Right cardiac atrium (tissue), 5 donors: ENCODE results near the gene SNX30. TPM values are rescaled to one million over a fixed set of nuclear protein-coding genes. Genes with fewer than 3 reads are reported as not detected.

Experiments used
- ATAC-seq, 2 donors: fragments of 200-7000 bp; cut with Tn5 transposase; one replicate each; pipeline versions ENCODE4 v1.8.0 to v1.9.1; 2020; ENCODE audit warnings: moderate library complexity in 2 of 2, mild to moderate bottlenecking in 1 of 2
- DNase-seq, 3 donors: peaks; one replicate each; pipeline ENCODE4 v3.0.0-alpha.2; 2020
- H3K27ac ChIP-seq: one replicate; pipeline ENCODE4 v1.5.1; 2013; ENCODE audit warnings: mild to moderate bottlenecking, low read length, control low read depth, moderate library complexity
- H3K27me3 ChIP-seq: one replicate; pipeline ENCODE4 v1.6.1; 2013; ENCODE audit not compliant: control insufficient read depth, insufficient read depth
- H3K4me1 ChIP-seq: one replicate; pipeline ENCODE4 v1.6.1; 2013; ENCODE audit warnings: low read length; ENCODE audit not compliant: control insufficient read depth, insufficient read depth
- H3K4me3 ChIP-seq: one replicate; pipeline ENCODE4 v1.5.1; 2013; ENCODE audit warnings: low read length, control low read depth
- H3K9me3 ChIP-seq: one replicate; pipeline ENCODE4 v1.6.1; 2013; ENCODE audit warnings: low read length; ENCODE audit not compliant: control insufficient read depth
- WGBS: extraction: QIAGEN DNeasy Blood & Tissue Kit; methylation state at CpG from one replicate; pipeline ENCODE4 v1.1.7; 2013; 5-methylcytosine and 5-hydroxymethylcytosine counted together
- intact Hi-C, 4 donors: fragments of 100-400 bp; cut with DNase I; formaldehyde crosslinking; loops; one replicate each; pipeline versions ENCODE4 v1.11.0 to v1.14.0; 2022 to 2023
- polyA plus RNA-seq: library from polyadenylated mRNA; stranded (reverse); fragments of 200-250 nt; gene quantifications from one replicate; pipeline ENCODE4 v1.2.3, GENCODE V29; 2013
- total RNA-seq, 4 donors: library from RNA; stranded (reverse); fragmentation: NEBNext Ultra II Directional; extraction: Animal tissue kit (Norgen Biotek cat#: 25700); gene quantifications; one replicate each; pipeline ENCODE4 v1.2.1, GENCODE V29; 2021
- donor health status: healthy with polysubstance abuse.
- donor health status: DM: no; HTN: yes; CAD: no.
- donor health status: DM: no; HTN: no; CAD: no.
- donor health status: DM: no; HTN: yes; CAD: no; lungs with severe emphysema.
- donor health status: DM: yes; HTN: yes; CAD: no.

SNX30 gene
- total and polyA plus RNA-seq, 5 donors: 1.2 to 4.7 (median 4.6) TPM

DNA sequence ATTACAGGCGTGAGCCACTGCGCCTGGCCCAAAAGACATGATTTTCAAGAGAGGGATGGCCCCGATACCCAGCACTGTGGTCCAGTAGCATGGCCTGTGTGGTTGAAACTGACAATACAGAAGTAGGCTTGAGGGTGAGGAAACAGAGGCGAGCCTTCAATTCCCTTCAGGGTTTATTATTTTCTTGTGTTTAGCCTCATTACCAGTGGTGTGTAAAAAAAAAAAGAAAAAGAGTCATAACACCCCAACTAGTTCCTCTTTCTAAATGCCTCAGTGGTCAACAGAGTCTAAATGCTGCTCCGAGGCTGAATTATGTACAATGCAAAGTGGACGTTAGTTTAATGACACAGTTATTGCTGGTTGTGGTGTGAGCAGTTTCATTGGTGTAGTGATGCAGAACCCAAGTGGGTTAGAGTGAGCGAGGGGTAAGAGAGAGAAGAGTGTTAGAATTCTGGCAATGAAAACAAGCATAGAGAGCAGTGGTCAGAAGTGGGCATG, 58.8 kb downstream of the SNX30 start:
- H3K27me3 ChIP-seq: no peaks in the 10 kb centered on the region
- ATAC-seq (peak in 1 of 2 donors; percentile 70), DNase-seq (no peak)
- no peak overlapping the region for H3K27ac ChIP-seq
- 90% methylated on average over 7 of the region's 7 CpGs for WGBS
- H3K4me1 ChIP-seq: no peaks in the 10 kb centered on the region
- H3K4me3 ChIP-seq: no peak overlapping the region
- no peaks in the 10 kb centered on the region for H3K9me3 ChIP-seq
- intact Hi-C loops: no loop called here

DNA sequence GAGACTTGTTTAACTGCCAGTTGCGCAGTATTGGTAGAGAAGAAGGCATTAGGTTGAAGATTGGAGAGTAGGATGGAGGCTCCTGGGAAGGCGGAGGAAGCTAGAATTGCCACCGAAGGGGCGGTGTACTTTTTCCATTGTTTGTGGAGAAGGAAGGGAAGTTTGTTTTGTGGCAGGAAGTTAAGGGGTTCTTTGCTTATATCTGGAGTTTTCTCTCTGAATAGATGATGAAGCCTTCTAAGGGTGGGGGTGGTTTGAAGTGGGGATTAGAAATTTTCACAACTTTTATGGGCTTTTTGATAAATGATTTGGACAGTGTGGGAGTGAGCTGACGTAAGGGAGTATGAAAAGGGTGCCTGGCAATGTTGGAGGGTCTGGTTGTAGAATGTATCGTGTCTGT, 59.3 kb downstream of the SNX30 start:
- Histone ChIP-seq H3K4me1 (no peaks in the 10 kb centered on the region), H3K27me3 (no peaks in the 10 kb centered on the region), H3K4me3 (no peak overlapping the region), H3K27ac (no peak overlapping the region), H3K9me3 (no peaks in the 10 kb centered on the region)
- DNase-seq: no peak
- intact Hi-C loops: loop anchor here in 1 of 4 donors (10.0 kb wide), 1 partner anchor 335 kb away; no protein-coding TSS in a partner anchor
- peak in 1 of 2 donors; percentile 48 for ATAC-seq
- WGBS: 65% methylated on average over 6 of the region's 6 CpGs

- H3K9me3 ChIP-seq: no peaks in the 10 kb centered on the region
- H3K4me1 ChIP-seq: no peaks in the 10 kb centered on the region
- H3K27me3 ChIP-seq: no peaks in the 10 kb centered on the region
- H3K4me3 ChIP-seq: no peak overlapping the region
- peak in 1 of 3 donors; percentile 40 for DNase-seq
- no peak overlapping the region for H3K27ac ChIP-seq
- intact Hi-C loops: loop anchor here in 1 of 4 donors (10.0 kb wide), 1 partner anchor 336 kb away; no protein-coding TSS in a partner anchor
- no peak for ATAC-seq
- WGBS: 73% methylated on average over 17 of the region's 17 CpGs
Observed at GRCh38 chr9:112810696-112811490, 60.3 kb downstream of the SNX30 start.

DNA sequence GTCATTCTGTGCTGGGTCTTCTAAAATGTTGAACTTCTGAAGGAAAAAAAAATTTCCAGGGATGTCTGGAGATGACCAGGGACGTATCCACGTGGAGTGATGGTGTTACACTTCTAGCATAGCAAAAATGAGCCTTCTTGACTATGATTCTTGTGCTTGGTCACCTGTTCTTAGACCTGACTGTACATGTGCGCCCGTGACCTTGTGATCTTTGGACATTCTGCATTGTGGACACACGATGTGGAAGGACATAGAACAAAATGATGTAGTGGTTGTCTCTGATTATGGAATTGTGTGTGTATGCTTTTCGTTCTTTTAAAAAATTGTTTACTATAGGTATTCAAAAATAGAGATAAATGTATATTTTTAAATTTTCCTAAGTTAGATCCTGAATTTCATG, 61.0 kb downstream of the SNX30 start:
- intact Hi-C loops: loop anchor here in 1 of 4 donors (10.0 kb wide), 1 partner anchor 337 kb away; no protein-coding TSS in a partner anchor
- no peak for ATAC-seq
- Histone ChIP-seq H3K9me3 (no peaks in the 10 kb centered on the region), H3K4me1 (no peaks in the 10 kb centered on the region), H3K27ac (no peak overlapping the region), H3K4me3 (no peak overlapping the region), H3K27me3 (no peaks in the 10 kb centered on the region)
- 95% methylated on average over 6 of the region's 6 CpGs for WGBS
- DNase-seq: no peak

DNA sequence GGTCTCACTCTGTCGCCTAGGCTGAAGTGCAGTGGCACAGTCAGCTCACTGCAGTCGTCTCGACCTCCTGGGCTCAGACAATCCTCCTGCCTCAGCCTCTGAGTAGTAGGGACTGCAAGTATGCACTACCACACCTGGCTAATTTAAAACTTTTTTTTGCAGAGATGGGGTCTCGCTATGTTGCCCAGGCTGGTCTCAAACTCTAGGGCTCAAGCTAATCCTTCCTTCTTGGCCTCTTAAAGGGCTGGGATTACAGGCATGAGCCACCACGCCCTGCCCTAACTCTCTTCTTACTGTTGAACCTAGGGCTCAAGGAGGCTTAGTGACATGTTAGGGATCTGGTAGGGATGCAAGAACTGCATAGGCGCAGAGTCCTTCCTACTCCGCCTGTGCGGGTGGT, 65.3 kb downstream of the SNX30 start:
- peaks cover 2% of the 10 kb centered on the region for H3K4me1 ChIP-seq

DNA sequence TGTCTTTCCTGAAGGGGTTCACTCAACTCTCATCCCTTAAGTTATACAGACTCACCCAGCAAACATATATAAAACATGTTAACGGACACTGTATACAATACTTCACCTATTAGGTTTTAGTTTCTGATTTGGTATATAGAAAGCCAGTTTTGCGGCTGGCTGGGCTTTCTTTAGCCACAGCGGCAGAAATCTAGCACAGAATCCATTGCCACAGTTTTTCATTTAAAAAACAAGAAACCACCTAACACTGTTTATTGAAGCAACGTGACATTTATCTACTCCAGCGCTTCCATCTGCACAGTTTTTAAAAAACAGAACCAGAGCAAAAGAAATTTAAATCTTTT, 67.3 kb downstream of the SNX30 start:
- Histone ChIP-seq H3K4me1 (peaks cover 2% of the 10 kb centered on the region), H3K27ac (peak overlapping the region; percentile 68), H3K4me3 (peak overlapping the region; percentile 25), H3K27me3 (no peaks in the 10 kb centered on the region), H3K9me3 (no peaks in the 10 kb centered on the region)
- intact Hi-C loops: loop anchor here in 1 of 4 donors (10.0 kb wide), 1 partner anchor 343 kb away; no protein-coding TSS in a partner anchor
- no peak for DNase-seq
- 94% methylated on average over 5 of the region's 5 CpGs for WGBS
- ATAC-seq: no peak

More for the DNA sequence above, 65.3 kb downstream of the SNX30 start:
- no peaks in the 10 kb centered on the region for H3K9me3 ChIP-seq
- no peak for DNase-seq
- intact Hi-C loops: loop anchor here in 1 of 4 donors (10.0 kb wide), 1 partner anchor 341 kb away; no protein-coding TSS in a partner anchor
- no peak for ATAC-seq
- WGBS: 83% methylated on average over 8 of the region's 8 CpGs
- no peak overlapping the region for H3K4me3 ChIP-seq
- H3K27me3 ChIP-seq: no peaks in the 10 kb centered on the region
- H3K27ac ChIP-seq: no peak overlapping the region

GRCh38 chr9:112819635-112820496, 69.3 kb downstream of the SNX30 start:
- WGBS: 40% methylated on average over 7 of the region's 7 CpGs
- Histone ChIP-seq H3K9me3 (no peaks in the 10 kb centered on the region), H3K27ac (peak overlapping the region; percentile 67), H3K27me3 (no peaks in the 10 kb centered on the region), H3K4me3 (no peak overlapping the region), H3K4me1 (peaks cover 2% of the 10 kb centered on the region)
- peak; percentile 53 to 75 (median 67) for DNase-seq
- intact Hi-C loops: loop anchor here in 1 of 4 donors (10.0 kb wide), 1 partner anchor 345 kb away; no protein-coding TSS in a partner anchor
- ATAC-seq: peak; percentile 93 to 96

DNA sequence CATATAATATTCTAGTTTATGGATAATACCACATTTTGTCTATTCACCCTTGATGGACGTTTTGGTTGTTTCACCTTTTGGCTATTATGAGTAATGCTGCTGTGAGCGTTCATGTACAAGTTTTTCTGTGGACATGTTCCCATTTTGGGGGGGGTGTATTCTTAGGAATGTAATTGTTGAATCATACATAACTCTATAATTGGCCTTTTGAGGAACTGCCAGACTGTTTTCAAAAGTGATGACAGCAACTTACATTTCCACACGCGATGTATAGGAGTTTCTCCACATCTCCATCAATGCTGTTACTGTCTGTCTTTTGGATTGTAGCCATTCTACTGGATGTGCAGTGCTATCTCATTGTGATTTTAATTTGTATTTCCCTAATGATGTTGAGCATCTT, 70.3 kb downstream of the SNX30 start:
- intact Hi-C loops: no loop called here
- 76% methylated on average over 4 of the region's 4 CpGs for WGBS

DNA sequence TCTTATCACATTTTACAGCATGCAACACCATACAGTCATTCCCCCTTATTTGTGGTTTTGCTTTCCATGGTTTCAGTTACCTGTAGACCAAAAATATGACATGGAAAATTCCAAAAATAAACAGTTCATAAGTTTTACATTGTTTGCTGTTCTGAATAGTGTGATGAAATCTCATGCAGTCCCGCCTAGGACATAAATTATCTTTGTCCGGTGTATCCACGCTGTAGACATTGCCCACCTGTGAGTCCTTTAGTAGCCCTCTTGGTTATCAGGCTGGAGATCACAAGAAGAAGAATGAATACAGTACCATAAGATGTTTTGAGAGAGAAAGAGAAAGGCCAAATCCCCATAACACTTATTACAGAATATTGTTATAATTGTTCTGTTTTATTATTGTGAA, 72.1 kb downstream of the SNX30 start:
- intact Hi-C loops: no loop called here

More for the DNA sequence above, 70.3 kb downstream of the SNX30 start:
- Histone ChIP-seq H3K4me3 (no peak overlapping the region), H3K27me3 (no peaks in the 10 kb centered on the region), H3K4me1 (peaks cover 2% of the 10 kb centered on the region), H3K9me3 (no peaks in the 10 kb centered on the region), H3K27ac (no peak overlapping the region)
- no peak for ATAC-seq
- DNase-seq: no peak

GRCh38 chr9:112823257-112823656, 72.7 kb downstream of the SNX30 start:
- intact Hi-C loops: no loop called here
- 83% methylated on average over 3 of the region's 3 CpGs for WGBS

More for the DNA sequence above, 72.1 kb downstream of the SNX30 start:
- DNase-seq (no peak), ATAC-seq (no peak)
- Histone ChIP-seq H3K27ac (no peak overlapping the region), H3K9me3 (no peaks in the 10 kb centered on the region), H3K4me1 (peaks cover 2% of the 10 kb centered on the region), H3K27me3 (no peaks in the 10 kb centered on the region), H3K4me3 (no peak overlapping the region)
- WGBS: 97% methylated on average over 3 of the region's 3 CpGs

More at GRCh38 chr9:112823257-112823656, 72.7 kb downstream of the SNX30 start:
- Histone ChIP-seq H3K27me3 (no peaks in the 10 kb centered on the region), H3K4me1 (peaks cover 2% of the 10 kb centered on the region), H3K27ac (no peak overlapping the region), H3K4me3 (no peak overlapping the region), H3K9me3 (no peaks in the 10 kb centered on the region)
- ATAC-seq: no peak
- DNase-seq: no peak
